Measurements from ENCODE around the gene WDR83. TPM values are rescaled to one million over a fixed set of nuclear protein-coding genes. Genes with fewer than 3 reads are reported as not detected.

Gene WDR83
- total and polyA plus RNA-seq, 2 experiments from 2014 or later = 12.5 to 18.5 TPM

DNA sequence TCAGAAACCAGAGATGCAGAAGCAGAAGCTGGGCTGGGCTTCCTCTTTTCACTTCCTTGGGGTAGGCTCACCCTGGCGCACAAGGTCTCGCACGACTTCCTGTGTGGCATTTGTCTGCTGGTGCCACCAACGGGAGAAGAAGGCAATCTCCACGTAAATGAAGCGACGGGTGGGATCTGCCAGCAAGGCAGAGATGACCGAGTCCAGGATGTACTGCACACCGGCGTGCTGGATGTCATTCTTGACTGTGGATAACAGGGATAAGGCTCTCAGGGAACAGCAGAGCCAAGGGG is 1.4 kb upstream of the WDR83 start:
- Mint-ChIP-seq H3K36me3 (ENCODE audit: low read depth) (peaks cover 25% of the 10 kb centered on the region), H3K4me3 (peak overlapping the region; percentile 97; the same call in 1 of the 3 replicates), H3K9me3 (no peaks in the 10 kb centered on the region; the same call in 2 of the 3 replicates), H3K27me3 (ENCODE audit: insufficient read depth, low read depth, poor library complexity) (peaks cover 20% of the 10 kb centered on the region), H3K27ac (no peak overlapping the region), H3K4me1 (peaks cover 29% of the 10 kb centered on the region)
- no peak overlapping the region for H2AFZ ChIP-seq
- ATAC-seq = no peak
- peaks cover 17% of the 10 kb centered on the region for H3K4me1 ChIP-seq (ENCODE audit: insufficient read depth)
- DNase-seq (ENCODE audit: low spot score) = no peak
- no peak overlapping the region for H3K4me2 ChIP-seq
- H3K4me3 ChIP-seq = no peak overlapping the region
- H3K79me2 ChIP-seq (replicated peaks; ENCODE audit: insufficient read depth) = peaks cover 19% of the 10 kb centered on the region
- peaks cover 19% of the 10 kb centered on the region; the same call in 1 of the 2 replicates for H3F3A ChIP-seq (replicated peaks; ENCODE audit: low read depth)
- no peak overlapping the region for H3K27ac ChIP-seq (ENCODE audit: low read depth)
- H3K9me2 ChIP-seq (ENCODE audit: insufficient read depth) = no peaks in the 10 kb centered on the region
- no peaks in the 10 kb centered on the region; the same call in 1 of the 2 replicates for H4K20me1 ChIP-seq (replicated peaks; ENCODE audit: insufficient read depth)
- TF ChIP-seq, protein P1, sequence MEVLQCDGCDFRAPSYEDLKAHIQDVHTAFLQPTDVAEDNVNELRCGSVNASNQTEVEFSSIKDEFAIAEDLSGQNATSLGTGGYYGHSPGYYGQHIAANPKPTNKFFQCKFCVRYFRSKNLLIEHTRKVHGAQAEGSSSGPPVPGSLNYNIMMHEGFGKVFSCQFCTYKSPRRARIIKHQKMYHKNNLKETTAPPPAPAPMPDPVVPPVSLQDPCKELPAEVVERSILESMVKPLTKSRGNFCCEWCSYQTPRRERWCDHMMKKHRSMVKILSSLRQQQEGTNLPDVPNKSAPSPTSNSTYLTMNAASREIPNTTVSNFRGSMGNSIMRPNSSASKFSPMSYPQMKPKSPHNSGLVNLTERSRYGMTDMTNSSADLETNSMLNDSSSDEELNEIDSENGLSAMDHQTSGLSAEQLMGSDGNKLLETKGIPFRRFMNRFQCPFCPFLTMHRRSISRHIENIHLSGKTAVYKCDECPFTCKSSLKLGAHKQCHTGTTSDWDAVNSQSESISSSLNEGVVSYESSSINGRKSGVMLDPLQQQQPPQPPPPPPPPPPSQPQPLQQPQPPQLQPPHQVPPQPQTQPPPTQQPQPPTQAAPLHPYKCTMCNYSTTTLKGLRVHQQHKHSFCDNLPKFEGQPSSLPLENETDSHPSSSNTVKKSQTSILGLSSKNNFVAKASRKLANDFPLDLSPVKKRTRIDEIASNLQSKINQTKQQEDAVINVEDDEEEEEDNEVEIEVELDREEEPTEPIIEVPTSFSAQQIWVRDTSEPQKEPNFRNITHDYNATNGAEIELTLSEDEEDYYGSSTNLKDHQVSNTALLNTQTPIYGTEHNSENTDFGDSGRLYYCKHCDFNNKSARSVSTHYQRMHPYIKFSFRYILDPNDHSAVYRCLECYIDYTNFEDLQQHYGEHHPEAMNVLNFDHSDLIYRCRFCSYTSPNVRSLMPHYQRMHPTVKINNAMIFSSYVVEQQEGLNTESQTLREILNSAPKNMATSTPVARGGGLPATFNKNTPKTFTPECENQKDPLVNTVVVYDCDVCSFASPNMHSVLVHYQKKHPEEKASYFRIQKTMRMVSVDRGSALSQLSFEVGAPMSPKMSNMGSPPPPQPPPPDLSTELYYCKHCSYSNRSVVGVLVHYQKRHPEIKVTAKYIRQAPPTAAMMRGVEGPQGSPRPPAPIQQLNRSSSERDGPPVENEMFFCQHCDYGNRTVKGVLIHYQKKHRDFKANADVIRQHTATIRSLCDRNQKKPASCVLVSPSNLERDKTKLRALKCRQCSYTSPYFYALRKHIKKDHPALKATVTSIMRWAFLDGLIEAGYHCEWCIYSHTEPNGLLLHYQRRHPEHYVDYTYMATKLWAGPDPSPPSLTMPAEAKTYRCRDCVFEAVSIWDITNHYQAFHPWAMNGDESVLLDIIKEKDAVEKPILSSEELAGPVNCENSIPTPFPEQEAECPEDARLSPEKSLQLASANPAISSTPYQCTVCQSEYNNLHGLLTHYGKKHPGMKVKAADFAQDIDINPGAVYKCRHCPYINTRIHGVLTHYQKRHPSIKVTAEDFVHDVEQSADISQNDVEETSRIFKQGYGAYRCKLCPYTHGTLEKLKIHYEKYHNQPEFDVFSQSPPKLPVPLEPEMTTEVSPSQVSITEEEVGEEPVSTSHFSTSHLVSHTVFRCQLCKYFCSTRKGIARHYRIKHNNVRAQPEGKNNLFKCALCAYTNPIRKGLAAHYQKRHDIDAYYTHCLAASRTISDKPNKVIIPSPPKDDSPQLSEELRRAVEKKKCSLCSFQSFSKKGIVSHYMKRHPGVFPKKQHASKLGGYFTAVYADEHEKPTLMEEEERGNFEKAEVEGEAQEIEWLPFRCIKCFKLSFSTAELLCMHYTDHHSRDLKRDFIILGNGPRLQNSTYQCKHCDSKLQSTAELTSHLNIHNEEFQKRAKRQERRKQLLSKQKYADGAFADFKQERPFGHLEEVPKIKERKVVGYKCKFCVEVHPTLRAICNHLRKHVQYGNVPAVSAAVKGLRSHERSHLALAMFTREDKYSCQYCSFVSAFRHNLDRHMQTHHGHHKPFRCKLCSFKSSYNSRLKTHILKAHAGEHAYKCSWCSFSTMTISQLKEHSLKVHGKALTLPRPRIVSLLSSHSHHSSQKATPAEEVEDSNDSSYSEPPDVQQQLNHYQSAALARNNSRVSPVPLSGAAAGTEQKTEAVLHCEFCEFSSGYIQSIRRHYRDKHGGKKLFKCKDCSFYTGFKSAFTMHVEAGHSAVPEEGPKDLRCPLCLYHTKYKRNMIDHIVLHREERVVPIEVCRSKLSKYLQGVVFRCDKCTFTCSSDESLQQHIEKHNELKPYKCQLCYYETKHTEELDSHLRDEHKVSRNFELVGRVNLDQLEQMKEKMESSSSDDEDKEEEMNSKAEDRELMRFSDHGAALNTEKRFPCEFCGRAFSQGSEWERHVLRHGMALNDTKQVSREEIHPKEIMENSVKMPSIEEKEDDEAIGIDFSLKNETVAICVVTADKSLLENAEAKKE (CRISPR knock-in tag; IDR thresholded peaks at IDR 0.05) = no peak
- TF ChIP-seq, protein P2, sequence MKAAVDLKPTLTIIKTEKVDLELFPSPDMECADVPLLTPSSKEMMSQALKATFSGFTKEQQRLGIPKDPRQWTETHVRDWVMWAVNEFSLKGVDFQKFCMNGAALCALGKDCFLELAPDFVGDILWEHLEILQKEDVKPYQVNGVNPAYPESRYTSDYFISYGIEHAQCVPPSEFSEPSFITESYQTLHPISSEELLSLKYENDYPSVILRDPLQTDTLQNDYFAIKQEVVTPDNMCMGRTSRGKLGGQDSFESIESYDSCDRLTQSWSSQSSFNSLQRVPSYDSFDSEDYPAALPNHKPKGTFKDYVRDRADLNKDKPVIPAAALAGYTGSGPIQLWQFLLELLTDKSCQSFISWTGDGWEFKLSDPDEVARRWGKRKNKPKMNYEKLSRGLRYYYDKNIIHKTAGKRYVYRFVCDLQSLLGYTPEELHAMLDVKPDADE (IDR thresholded peaks at IDR 0.05) = no peak
- TF ChIP-seq EZH2phosphoT487 (IDR thresholded peaks at IDR 0.05; ENCODE audit: unreplicated experiment) (no peak), STAT1 (IDR thresholded peaks at IDR 0.05; ENCODE audit: unreplicated experiment) (no peak), POLR2AphosphoS5 (IDR thresholded peaks at IDR 0.05; ENCODE audit: low read depth) (no peak), ZNF331 (CRISPR knock-in tag; IDR thresholded peaks at IDR 0.05; ENCODE audit: low read depth) (no peak), ZNF114 (CRISPR knock-in tag; IDR thresholded peaks at IDR 0.05) (no peak), NANOG (IDR thresholded peaks at IDR 0.05; ENCODE audit: borderline replicate concordance) (no peak), EZH2 (IDR thresholded peaks at IDR 0.05; ENCODE audit: low read depth, unreplicated experiment) (no peak), JUNB (IDR thresholded peaks at IDR 0.05; ENCODE audit: unreplicated experiment) (no peak), CREB1 (CRISPR knock-in tag; IDR thresholded peaks at IDR 0.05; ENCODE audit: low read depth) (no peak)
- TF ChIP-seq, protein P3, sequence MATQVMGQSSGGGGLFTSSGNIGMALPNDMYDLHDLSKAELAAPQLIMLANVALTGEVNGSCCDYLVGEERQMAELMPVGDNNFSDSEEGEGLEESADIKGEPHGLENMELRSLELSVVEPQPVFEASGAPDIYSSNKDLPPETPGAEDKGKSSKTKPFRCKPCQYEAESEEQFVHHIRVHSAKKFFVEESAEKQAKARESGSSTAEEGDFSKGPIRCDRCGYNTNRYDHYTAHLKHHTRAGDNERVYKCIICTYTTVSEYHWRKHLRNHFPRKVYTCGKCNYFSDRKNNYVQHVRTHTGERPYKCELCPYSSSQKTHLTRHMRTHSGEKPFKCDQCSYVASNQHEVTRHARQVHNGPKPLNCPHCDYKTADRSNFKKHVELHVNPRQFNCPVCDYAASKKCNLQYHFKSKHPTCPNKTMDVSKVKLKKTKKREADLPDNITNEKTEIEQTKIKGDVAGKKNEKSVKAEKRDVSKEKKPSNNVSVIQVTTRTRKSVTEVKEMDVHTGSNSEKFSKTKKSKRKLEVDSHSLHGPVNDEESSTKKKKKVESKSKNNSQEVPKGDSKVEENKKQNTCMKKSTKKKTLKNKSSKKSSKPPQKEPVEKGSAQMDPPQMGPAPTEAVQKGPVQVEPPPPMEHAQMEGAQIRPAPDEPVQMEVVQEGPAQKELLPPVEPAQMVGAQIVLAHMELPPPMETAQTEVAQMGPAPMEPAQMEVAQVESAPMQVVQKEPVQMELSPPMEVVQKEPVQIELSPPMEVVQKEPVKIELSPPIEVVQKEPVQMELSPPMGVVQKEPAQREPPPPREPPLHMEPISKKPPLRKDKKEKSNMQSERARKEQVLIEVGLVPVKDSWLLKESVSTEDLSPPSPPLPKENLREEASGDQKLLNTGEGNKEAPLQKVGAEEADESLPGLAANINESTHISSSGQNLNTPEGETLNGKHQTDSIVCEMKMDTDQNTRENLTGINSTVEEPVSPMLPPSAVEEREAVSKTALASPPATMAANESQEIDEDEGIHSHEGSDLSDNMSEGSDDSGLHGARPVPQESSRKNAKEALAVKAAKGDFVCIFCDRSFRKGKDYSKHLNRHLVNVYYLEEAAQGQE (IDR thresholded peaks at IDR 0.05; ENCODE audit: unreplicated experiment) = no peak
- TF ChIP-seq, protein P4, sequence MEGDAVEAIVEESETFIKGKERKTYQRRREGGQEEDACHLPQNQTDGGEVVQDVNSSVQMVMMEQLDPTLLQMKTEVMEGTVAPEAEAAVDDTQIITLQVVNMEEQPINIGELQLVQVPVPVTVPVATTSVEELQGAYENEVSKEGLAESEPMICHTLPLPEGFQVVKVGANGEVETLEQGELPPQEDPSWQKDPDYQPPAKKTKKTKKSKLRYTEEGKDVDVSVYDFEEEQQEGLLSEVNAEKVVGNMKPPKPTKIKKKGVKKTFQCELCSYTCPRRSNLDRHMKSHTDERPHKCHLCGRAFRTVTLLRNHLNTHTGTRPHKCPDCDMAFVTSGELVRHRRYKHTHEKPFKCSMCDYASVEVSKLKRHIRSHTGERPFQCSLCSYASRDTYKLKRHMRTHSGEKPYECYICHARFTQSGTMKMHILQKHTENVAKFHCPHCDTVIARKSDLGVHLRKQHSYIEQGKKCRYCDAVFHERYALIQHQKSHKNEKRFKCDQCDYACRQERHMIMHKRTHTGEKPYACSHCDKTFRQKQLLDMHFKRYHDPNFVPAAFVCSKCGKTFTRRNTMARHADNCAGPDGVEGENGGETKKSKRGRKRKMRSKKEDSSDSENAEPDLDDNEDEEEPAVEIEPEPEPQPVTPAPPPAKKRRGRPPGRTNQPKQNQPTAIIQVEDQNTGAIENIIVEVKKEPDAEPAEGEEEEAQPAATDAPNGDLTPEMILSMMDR (conservative IDR thresholded peaks at IDR 0.05; ENCODE audit: low read depth in 2 of 2) = no peak
- 0 out of 2 replicates have a peak, but pooled peaks cover 5% of the 10 kb centered on the region for H3K36me3 ChIP-seq (ENCODE audit: insufficient read depth)
- no peaks in the 10 kb centered on the region for H3K27me3 ChIP-seq (ENCODE audit: insufficient read depth)
